Cardiac septum (tissue), 1 donor: ENCODE measurements around the gene CCDC122. TPM values are rescaled to one million over a fixed set of nuclear protein-coding genes. Genes with fewer than 3 reads are reported as not detected.

ENCODE experiments used
- total RNA-seq: library from RNA; stranded (reverse); fragmentation: NEBNext Ultra II Directional; extraction: Animal tissue kit (Norgen Biotek cat#: 25700); gene quantifications from one replicate; pipeline ENCODE4 v1.2.1, GENCODE V29; 2021
- donor health status: DM: no; HTN: no; CAD: no.

Gene CCDC122
- total RNA-seq, 1 donor from 2014 or later: 8.9 TPM

Other genes with a start within 250 kb of the CCDC122 start
- 6.6 TPM for gene ENOX1, start 92.8 kb downstream of the CCDC122 start, total RNA-seq
- 8.7 TPM for gene LACC1, start 164 bp upstream of the CCDC122 start, total RNA-seq